Tibial artery (tissue), 4 donors: Measurements from ENCODE around the gene POLA2.
A peak's percentile ranks its signal among the peaks of the same experiment; 100 is the strongest.

Source experiments
- DNase-seq, 2 donors: peaks; one replicate each; pipeline ENCODE4 v3.0.0-alpha.2; 2019
- H3K27ac ChIP-seq, 2 donors: fragments of 200-600 bp; sonication (generic) in 1 of 2; 1 replicate in 1 of 2; 2 replicates in 1 of 2; pipeline ENCODE4 v1.5.1; 2018 to 2019; ENCODE audit warnings: mild to moderate bottlenecking in 1 of 2
- H3K27me3 ChIP-seq, 2 donors: fragments of 200-600 bp; sonication (generic) in 1 of 2; one replicate each; pipeline versions ENCODE4 v1.5.1 to v1.6.0; 2016 to 2019
- H3K36me3 ChIP-seq, 3 donors: fragments of 200-600 bp; sonication (generic) in 2 of 3; one replicate each; pipeline ENCODE4 v1.5.1; 2016 to 2019; ENCODE audit warnings: mild to moderate bottlenecking in 2 of 3
- H3K4me1 ChIP-seq, 4 donors: fragments of 200-600 bp; sonication (generic) in 2 of 4; 1 replicate in 3 of 4; 2 replicates in 1 of 4; pipeline ENCODE4 v1.5.1; 2016 to 2019
- H3K4me3 ChIP-seq, 2 donors: fragments of 200-600 bp; sonication (generic) in 1 of 2; 1 replicate in 1 of 2; 2 replicates in 1 of 2; pipeline ENCODE4 v1.5.1; 2018 to 2019; ENCODE audit warnings: mild to moderate bottlenecking in 2 of 2
- H3K9me3 ChIP-seq, 3 donors: fragments of 200-600 bp; sonication (generic) in 1 of 3; one replicate each; pipeline ENCODE4 v1.5.1; 2016 to 2019
- intact Hi-C: fragments of 100-400 bp; cut with DNase I; formaldehyde crosslinking; loops from one replicate; pipeline ENCODE4 v1.15.0; 2023; ENCODE audit warnings: low total_unique reads
- TF ChIP-seq, protein P1 (sequence below), 2 experiments: fragments of 200-600 bp in 1 of 2; fragments of 450-650 bp in 1 of 2; IDR thresholded peaks; one replicate each; pipeline ENCODE4 v1.5.1; 2017 to 2019; ENCODE audit warnings: antibody characterized with exemption in 2 of 2, mild to moderate bottlenecking in 1 of 2, moderate library complexity in 1 of 2

POLA2 gene

DNA sequence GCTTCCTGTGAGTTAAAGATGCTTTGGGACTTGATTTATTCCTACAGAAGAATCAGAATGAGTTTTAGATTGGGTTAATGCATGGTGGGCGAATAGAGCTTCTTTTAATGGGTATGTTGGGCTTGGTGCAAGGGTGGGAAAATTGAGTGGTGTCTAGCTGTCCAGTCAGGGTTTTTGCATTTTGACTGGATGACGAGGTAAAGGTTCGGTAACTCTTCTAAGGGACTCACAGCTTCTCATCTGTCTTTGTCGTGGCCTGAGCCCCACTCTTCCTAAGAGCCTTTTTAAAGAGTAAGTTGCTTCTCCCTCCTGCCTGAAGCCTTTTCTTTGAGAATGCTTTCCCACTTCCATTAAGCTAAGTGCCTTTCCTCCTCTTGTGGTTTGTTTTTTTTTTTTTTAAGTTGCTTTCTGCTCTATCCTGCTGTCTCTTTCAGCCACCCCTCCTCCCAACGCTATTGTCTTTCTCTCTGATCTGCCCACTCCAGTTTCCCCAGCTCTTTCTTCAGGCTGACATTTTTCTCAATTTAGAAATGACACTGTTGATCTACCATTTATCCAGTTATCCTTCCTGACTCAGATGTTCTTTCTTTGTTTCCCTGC, 73.0 kb downstream of the POLA2 start:
- Histone ChIP-seq H3K27ac (peak overlapping the region; percentile 85 to 92), H3K4me3 (peak overlapping the region; percentile 68 to 83), H3K4me1 (peaks cover 0 to 41% (median 18%) of the 10 kb centered on the region in 4 donors), H3K9me3 (no peaks in the 10 kb centered on the region), H3K27me3 (no peaks in the 10 kb centered on the region), H3K36me3 (peaks cover 0 to 13% (median 4%) of the 10 kb centered on the region in 3 donors)
- intact Hi-C loops = no loop called here
- DNase-seq = no peak
- TF ChIP-seq, protein P1, sequence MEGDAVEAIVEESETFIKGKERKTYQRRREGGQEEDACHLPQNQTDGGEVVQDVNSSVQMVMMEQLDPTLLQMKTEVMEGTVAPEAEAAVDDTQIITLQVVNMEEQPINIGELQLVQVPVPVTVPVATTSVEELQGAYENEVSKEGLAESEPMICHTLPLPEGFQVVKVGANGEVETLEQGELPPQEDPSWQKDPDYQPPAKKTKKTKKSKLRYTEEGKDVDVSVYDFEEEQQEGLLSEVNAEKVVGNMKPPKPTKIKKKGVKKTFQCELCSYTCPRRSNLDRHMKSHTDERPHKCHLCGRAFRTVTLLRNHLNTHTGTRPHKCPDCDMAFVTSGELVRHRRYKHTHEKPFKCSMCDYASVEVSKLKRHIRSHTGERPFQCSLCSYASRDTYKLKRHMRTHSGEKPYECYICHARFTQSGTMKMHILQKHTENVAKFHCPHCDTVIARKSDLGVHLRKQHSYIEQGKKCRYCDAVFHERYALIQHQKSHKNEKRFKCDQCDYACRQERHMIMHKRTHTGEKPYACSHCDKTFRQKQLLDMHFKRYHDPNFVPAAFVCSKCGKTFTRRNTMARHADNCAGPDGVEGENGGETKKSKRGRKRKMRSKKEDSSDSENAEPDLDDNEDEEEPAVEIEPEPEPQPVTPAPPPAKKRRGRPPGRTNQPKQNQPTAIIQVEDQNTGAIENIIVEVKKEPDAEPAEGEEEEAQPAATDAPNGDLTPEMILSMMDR (IDR thresholded peaks at IDR 0.05) = no peak

DNA sequence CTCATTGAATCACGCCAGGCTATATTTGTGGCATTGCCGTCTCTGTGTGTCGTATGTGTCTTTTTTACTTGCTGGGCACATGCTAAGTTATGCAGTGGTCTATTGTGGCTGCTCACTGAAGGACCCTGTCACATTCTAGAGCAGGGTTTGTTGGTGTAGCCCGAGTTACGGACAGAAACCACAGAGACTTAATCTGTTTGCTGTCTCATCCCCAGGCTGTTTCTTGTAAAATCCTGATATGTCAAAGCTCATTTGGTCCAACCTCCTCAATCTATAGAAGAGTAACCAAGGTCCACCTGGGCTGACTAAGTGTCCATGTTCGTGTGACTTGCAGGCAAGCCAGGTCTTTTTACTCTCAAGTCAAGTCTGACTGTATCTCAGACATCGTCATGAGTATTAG, 76.9 kb downstream of the POLA2 start:
- Histone ChIP-seq H3K36me3 (peaks cover 36 to 50% (median 39%) of the 10 kb centered on the region in 3 donors), H3K27ac (no peak overlapping the region)
- intact Hi-C loops = no loop called here

DNA sequence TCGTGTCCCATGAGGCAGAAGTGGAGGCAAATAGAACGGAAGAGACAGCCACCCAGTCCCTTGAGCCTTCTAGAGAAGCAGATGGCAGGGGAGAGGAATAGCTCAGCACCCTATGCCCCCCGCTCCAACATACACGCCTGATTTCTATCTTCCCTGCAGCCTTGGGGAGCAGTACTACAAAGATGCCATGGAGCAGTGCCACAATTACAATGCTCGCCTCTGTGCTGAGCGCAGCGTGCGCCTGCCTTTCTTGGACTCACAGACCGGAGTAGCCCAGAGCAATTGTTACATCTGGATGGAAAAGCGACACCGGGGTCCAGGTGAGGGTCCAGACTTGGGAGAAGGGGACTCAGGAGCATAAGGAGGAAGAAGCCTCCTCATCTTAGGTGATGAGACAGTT, 78.5 kb downstream of the POLA2 start:
- no peak for DNase-seq
- intact Hi-C loops = no loop called here
- Histone ChIP-seq H3K27me3 (no peaks in the 10 kb centered on the region), H3K4me1 (peaks cover 0 to 28% (median 13%) of the 10 kb centered on the region in 4 donors), H3K36me3 (peaks cover 51 to 66% (median 54%) of the 10 kb centered on the region in 3 donors), H3K9me3 (no peaks in the 10 kb centered on the region), H3K27ac (no peak overlapping the region), H3K4me3 (no peak overlapping the region)
- TF ChIP-seq, protein P1 (IDR thresholded peaks at IDR 0.05) = no peak

More for the DNA sequence above, 76.9 kb downstream of the POLA2 start:
- H3K27me3 ChIP-seq = no peaks in the 10 kb centered on the region
- TF ChIP-seq, protein P1 (IDR thresholded peaks at IDR 0.05) = no peak
- no peaks in the 10 kb centered on the region for H3K9me3 ChIP-seq
- H3K4me3 ChIP-seq = no peak overlapping the region
- H3K4me1 ChIP-seq = peaks cover 0 to 38% (median 17%) of the 10 kb centered on the region in 4 donors
- DNase-seq = no peak

DNA sequence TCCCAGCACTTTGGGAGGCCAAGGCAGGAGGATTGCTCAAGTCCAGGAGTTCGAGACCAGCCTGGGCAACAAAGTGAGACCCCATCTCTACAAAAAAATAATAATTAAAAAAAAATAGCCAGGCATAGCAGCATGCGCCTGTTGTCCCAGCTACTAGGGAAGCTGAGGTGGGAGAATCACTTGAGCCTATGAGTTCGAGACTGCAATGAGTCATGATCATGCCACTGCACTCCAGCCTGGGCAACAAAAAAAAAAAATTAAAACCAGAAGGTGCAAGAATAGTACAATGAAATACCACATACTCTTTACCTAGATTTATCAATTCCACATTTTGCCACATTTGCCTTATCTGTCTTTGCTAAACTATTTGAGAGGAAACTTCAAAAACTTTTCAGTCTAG, 80.1 kb downstream of the POLA2 start:
- TF ChIP-seq, protein P1 (IDR thresholded peaks at IDR 0.05) = no peak
- DNase-seq = no peak
- Histone ChIP-seq H3K27me3 (no peaks in the 10 kb centered on the region), H3K4me1 (peaks cover 0 to 15% (median 3%) of the 10 kb centered on the region in 4 donors), H3K4me3 (no peak overlapping the region), H3K36me3 (peaks cover 68 to 78% (median 69%) of the 10 kb centered on the region in 3 donors), H3K9me3 (no peaks in the 10 kb centered on the region), H3K27ac (no peak overlapping the region)
- intact Hi-C loops = no loop called here
